AG04450 (cell line): ENCODE data around the gene SOS1. TPM values are rescaled to one million over a fixed set of nuclear protein-coding genes. Genes with fewer than 3 reads are reported as not detected.

Experiments used
- CTCF ChIA-PET: fragments of 300-600, 350-600 bp; formaldehyde crosslinking; extraction: SDS; loops from one replicate; lab custom pipeline; 2022; ENCODE audit warnings: antibody characterized with exemption, inconsistent platforms; lab: Charles Lee
- POLR2A ChIA-PET: fragments of 350-600 bp; formaldehyde crosslinking; extraction: SDS; loops from one replicate; lab custom pipeline; 2021; ENCODE audit warnings: antibody characterized with exemption, inconsistent platforms; lab: Yijun Ruan, JAX
- DNase-seq: peaks from one replicate; pipeline ENCODE4 v3.0.0-alpha.2; 2011; ENCODE audit warnings: low read depth, low spot score
- H3K27ac ChIP-seq: one replicate; pipeline ENCODE4 v1.5.1; 2012; ENCODE audit warnings: low read depth, low read length, control low read depth
- H3K27me3 ChIP-seq: one replicate; pipeline ENCODE4 v1.6.0; 2012; ENCODE audit warnings: low read length; ENCODE audit not compliant: control insufficient read depth, insufficient read depth
- H3K4me3 ChIP-seq: 2 replicates; pipeline ENCODE4 v1.5.1; 2011; ENCODE audit warnings: mild to moderate bottlenecking, low read depth, low read length, control low read depth
- H3K9me3 ChIP-seq: 2 replicates; pipeline ENCODE4 v1.5.1; 2012; ENCODE audit warnings: low read length; ENCODE audit not compliant: control insufficient read depth, insufficient read depth
- CTCF ChIP-seq: IDR thresholded peaks from 2 replicates; pipeline ENCODE4 v1.5.1; 2011; ENCODE audit warnings: low read depth, low read length, control low read depth, inconsistent platforms
- polyA plus RNA-seq: library from polyadenylated mRNA; depleted of rRNA; stranded (reverse); fragments of >200 nt; gene quantifications from 2 replicates; pipeline ENCODE4 v1.2.3, GENCODE V29; 2011

The SOS1 gene
- polyA plus RNA-seq, 1 experiment = 42.2 TPM

GRCh38 chr2:38978296-38978903 is 142.5 kb downstream of the SOS1 start:
- ChIA-PET CTCF (no interaction called here), POLR2A (no interaction called here)
- no peak overlapping the region for H3K4me3 ChIP-seq

DNA sequence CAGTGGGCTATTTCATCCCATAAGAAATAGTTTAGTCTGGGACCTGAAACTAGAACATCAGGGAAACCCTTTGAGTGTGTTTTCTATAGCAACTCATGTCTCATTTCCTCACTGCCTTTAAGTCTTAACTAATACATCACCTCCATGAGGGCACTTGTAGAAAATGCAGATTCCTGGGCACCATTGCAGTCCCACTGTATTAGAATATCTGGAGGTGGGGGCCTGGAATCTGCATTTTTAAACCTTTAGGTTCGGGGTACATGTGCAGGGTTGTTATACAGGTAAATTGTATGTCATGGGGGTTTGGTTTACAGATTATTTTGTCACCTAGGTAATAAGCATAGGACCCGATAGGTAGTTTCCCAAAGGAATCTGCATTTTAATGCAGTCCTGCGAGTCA is 143.8 kb downstream of the SOS1 start:
- ChIA-PET CTCF (no interaction called here), POLR2A (no interaction called here)
- H3K9me3 ChIP-seq = no peaks in the 10 kb centered on the region
- no peak overlapping the region for H3K4me3 ChIP-seq
- DNase-seq = no peak
- H3K27ac ChIP-seq = no peak overlapping the region
- TF ChIP-seq CTCF = no peak
- no peaks in the 10 kb centered on the region for H3K27me3 ChIP-seq

More at GRCh38 chr2:38978296-38978903, 142.5 kb downstream of the SOS1 start:
- no peak for TF ChIP-seq CTCF
- Histone ChIP-seq H3K9me3 (no peaks in the 10 kb centered on the region), H3K27me3 (no peaks in the 10 kb centered on the region), H3K27ac (no peak overlapping the region)
- no peak for DNase-seq

DNA sequence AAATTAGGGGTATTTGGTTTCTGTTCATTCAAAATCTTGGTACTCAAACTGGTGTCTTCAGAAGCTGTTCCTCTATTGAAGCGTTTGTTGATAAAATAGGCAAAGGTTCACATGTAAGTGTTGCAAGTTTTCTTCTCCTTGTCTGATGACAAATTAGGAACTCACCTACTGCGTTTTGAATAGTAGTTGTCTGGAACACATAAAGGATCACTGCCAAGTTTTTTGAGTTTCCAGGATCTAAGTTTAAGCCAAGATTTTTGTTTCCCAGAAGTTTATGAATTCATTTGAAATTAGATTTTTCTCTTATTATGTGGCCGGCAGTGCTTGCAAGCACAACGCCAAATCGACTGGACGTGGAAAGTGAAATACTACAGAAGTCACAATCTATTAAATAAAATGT is 145.8 kb downstream of the SOS1 start:
- POLR2A ChIA-PET = no interaction called here
- Histone ChIP-seq H3K4me3 (no peak overlapping the region), H3K9me3 (no peaks in the 10 kb centered on the region), H3K27me3 (no peaks in the 10 kb centered on the region), H3K27ac (no peak overlapping the region)
- TF ChIP-seq CTCF = no peak
- CTCF ChIA-PET = interaction anchor here (0.6 kb wide), 1 partner anchor 15 kb away, joined by 3 read pairs; no protein-coding TSS in a partner anchor
- no peak for DNase-seq

- H3K9me3 ChIP-seq = no peaks in the 10 kb centered on the region
- no peak overlapping the region for H3K27ac ChIP-seq
- ChIA-PET POLR2A (no interaction called here), CTCF (interaction anchor here (0.6 kb wide), 1 partner anchor 26 kb away, joined by 3 read pairs; no protein-coding TSS in a partner anchor)
- no peak for DNase-seq
- TF ChIP-seq CTCF = no peak
- H3K27me3 ChIP-seq = no peaks in the 10 kb centered on the region
- no peak overlapping the region for H3K4me3 ChIP-seq
Observed at GRCh38 chr2:38973266-38973665, 147.6 kb downstream of the SOS1 start.

- no peak for TF ChIP-seq CTCF
- ChIA-PET CTCF (interaction anchor here (1.5 kb wide), 1 partner anchor 24 kb away, joined by 9 read pairs; no protein-coding TSS in a partner anchor), POLR2A (no interaction called here)
- Histone ChIP-seq H3K4me3 (no peak overlapping the region), H3K27me3 (no peaks in the 10 kb centered on the region), H3K9me3 (no peaks in the 10 kb centered on the region), H3K27ac (no peak overlapping the region)
- no peak for DNase-seq
Observed at GRCh38 chr2:38971377-38971776, 149.5 kb downstream of the SOS1 start.
